ENCODE data around the gene SH3BP1.

- TF ChIP-seq POLR2A (IDR thresholded peaks at IDR 0.05; ENCODE audit: low read depth, low read length) (no peak), POLR2AphosphoS5 (IDR thresholded peaks at IDR 0.05; ENCODE audit: low read depth, low read length) (no peak), TAF1 (IDR thresholded peaks at IDR 0.05; ENCODE audit: borderline replicate concordance, low read depth, low read length) (no peak)
Measured at GRCh38 chr22:37639070-37639760, at the start of gene SH3BP1.

Data from GM12892 (cell line).